ENCODE measurements around the gene PVALB.

DNA sequence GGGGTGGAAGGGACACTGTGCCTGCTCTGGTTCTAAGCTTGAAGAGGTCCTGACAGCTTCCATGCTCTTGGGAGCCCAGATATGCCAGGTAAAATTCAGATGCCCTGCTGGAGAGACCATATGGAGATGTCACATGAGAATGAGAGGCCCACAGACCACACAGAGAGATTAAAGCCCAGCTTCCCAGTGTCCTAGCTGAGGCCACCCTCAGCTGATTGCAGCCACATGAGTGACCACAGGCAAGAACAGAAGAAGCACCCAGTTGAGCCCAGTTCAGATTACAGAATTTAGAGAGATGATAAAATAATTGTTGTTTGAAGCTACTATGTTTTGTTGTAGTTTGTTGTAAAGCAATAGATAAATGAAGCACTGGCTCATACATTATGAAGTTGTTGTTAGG lies 14.4 kb upstream of the PVALB start:
- TF ChIP-seq, protein P1, sequence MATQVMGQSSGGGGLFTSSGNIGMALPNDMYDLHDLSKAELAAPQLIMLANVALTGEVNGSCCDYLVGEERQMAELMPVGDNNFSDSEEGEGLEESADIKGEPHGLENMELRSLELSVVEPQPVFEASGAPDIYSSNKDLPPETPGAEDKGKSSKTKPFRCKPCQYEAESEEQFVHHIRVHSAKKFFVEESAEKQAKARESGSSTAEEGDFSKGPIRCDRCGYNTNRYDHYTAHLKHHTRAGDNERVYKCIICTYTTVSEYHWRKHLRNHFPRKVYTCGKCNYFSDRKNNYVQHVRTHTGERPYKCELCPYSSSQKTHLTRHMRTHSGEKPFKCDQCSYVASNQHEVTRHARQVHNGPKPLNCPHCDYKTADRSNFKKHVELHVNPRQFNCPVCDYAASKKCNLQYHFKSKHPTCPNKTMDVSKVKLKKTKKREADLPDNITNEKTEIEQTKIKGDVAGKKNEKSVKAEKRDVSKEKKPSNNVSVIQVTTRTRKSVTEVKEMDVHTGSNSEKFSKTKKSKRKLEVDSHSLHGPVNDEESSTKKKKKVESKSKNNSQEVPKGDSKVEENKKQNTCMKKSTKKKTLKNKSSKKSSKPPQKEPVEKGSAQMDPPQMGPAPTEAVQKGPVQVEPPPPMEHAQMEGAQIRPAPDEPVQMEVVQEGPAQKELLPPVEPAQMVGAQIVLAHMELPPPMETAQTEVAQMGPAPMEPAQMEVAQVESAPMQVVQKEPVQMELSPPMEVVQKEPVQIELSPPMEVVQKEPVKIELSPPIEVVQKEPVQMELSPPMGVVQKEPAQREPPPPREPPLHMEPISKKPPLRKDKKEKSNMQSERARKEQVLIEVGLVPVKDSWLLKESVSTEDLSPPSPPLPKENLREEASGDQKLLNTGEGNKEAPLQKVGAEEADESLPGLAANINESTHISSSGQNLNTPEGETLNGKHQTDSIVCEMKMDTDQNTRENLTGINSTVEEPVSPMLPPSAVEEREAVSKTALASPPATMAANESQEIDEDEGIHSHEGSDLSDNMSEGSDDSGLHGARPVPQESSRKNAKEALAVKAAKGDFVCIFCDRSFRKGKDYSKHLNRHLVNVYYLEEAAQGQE (IDR thresholded peaks at IDR 0.05; ENCODE audit: low read depth), result no peak
- TF ChIP-seq EP300 (IDR thresholded peaks at IDR 0.05; ENCODE audit: borderline replicate concordance), result no peak
- no peak for TF ChIP-seq YY1 (IDR thresholded peaks at IDR 0.05; ENCODE audit: low read depth)
- TF ChIP-seq NFIC (IDR thresholded peaks at IDR 0.05), result no peak
- TF ChIP-seq, protein P2, sequence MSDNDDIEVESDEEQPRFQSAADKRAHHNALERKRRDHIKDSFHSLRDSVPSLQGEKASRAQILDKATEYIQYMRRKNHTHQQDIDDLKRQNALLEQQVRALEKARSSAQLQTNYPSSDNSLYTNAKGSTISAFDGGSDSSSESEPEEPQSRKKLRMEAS (IDR thresholded peaks at IDR 0.05), result no peak
- no peak for TF ChIP-seq TAF1 (IDR thresholded peaks at IDR 0.05; ENCODE audit: low read depth)

All from Ishikawa (cell line).